Activated T-helper 1 cell treated with anti-CD3 and anti-CD28 coated beads, Interleukin-12 subunit alpha, Interleukin-12 subunit beta, Interleukin-2, Interleukin-4 antibody, amounts not matched to agents 30 ng/mL and 10 ng/mL and 1 ng/mL, durations not matched to agents 14 hours and 24 hours and 36 hours (primary cell): Measurements from ENCODE around the gene JMJD1C. TPM values are rescaled to one million over a fixed set of nuclear protein-coding genes. Genes with fewer than 3 reads are reported as not detected.

ENCODE experiments used
- DNase-seq: peaks from one replicate; pipeline ENCODE4 v3.0.0; 2021; ENCODE audit warnings: low spot score
- H3K27ac Mint-ChIP-seq: one replicate; pipeline ENCODE4 v1.8.0; 2021; ENCODE audit warnings: mild to moderate bottlenecking, mixed read lengths
- H3K27me3 Mint-ChIP-seq: one replicate; pipeline ENCODE4 v1.8.0; 2022; ENCODE audit warnings: mild to moderate bottlenecking, moderate library complexity, mixed read lengths; ENCODE audit not compliant: insufficient read depth
- H3K36me3 Mint-ChIP-seq: one replicate; pipeline ENCODE4 v1.8.0; 2021; ENCODE audit warnings: low read depth, mixed read lengths
- H3K4me1 Mint-ChIP-seq: one replicate; pipeline ENCODE4 v1.8.0; 2021; ENCODE audit warnings: low read depth, mixed read lengths
- H3K4me3 Mint-ChIP-seq: one replicate; pipeline ENCODE4 v1.8.0; 2021; ENCODE audit warnings: mild to moderate bottlenecking, moderate library complexity, mixed read lengths
- H3K9me3 Mint-ChIP-seq: one replicate; pipeline ENCODE4 v1.8.0; 2021; ENCODE audit warnings: mixed read lengths
- intact Hi-C: fragments of 100-400 bp; cut with micrococcal nuclease; formaldehyde crosslinking; loops from one replicate; pipeline ENCODE4 v1.15.1; 2024
- total RNA-seq: library from RNA; stranded (reverse); gene quantifications from 2 replicates; pipeline ENCODE4 v1.2.3, GENCODE V29; 2022

The JMJD1C gene
- total RNA-seq, 1 donor from 2014 or later: 48.0 TPM

DNA sequence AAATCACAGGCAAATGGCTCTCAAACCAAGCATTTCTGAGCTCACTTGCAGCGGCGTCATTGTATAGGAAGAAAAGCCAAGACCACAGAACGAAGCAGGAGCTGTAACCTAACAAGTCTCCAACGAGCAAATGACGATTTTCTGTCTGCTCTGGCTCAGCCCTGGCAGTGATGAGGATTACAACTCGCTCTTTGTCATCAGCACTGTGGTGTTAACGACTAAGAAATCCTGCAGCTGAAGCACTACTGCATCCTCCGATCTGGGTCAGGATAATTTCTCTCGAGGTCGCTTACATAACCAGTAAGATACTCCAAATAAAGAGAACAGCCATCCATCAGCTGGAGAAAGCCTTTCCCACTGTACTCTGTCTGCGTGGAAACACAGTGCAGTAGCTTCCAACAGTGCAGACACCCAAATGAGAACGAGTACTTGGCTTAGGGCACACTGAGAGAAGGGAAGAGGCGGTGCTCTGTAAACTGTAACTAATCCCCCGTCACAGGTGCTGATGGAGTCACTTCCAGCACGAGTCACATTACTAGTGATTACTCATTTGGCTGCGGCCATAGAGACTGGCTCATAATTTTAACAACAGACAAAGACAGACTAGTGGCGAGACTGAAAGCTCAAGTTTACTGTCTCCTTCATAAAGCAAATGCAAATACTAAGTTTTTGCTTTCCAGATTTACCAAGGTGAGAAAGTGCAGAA is 196.8 kb downstream of the JMJD1C start:
- intact Hi-C loops: loop anchor here (1.0 to 5.0 kb wide), 16 partner anchors 33 to 1367 kb away; partner anchors contain the start of genes ARID5B, EGR2, JMJD1C and NRBF2
- peaks cover 2% of the 10 kb centered on the region for H3K36me3 Mint-ChIP-seq
- H3K27ac Mint-ChIP-seq: peak overlapping the region; percentile 98
- no peaks in the 10 kb centered on the region for H3K27me3 Mint-ChIP-seq
- DNase-seq: peak; percentile 81
- peak overlapping the region; percentile 95 for H3K4me3 Mint-ChIP-seq
- H3K4me1 Mint-ChIP-seq: peaks cover 31% of the 10 kb centered on the region
- H3K9me3 Mint-ChIP-seq: no peaks in the 10 kb centered on the region

GRCh38 chr10:63268149-63268797 is 197.5 kb downstream of the JMJD1C start:
- H3K27ac Mint-ChIP-seq: peak overlapping the region; percentile 98
- no peak for DNase-seq
- H3K4me1 Mint-ChIP-seq: peaks cover 24% of the 10 kb centered on the region
- intact Hi-C loops: loop anchor here (1.0 to 5.0 kb wide), 7 partner anchors 51 to 1366 kb away; partner anchors contain the start of genes ARID5B and JMJD1C
- peaks cover 2% of the 10 kb centered on the region for H3K36me3 Mint-ChIP-seq
- no peaks in the 10 kb centered on the region for H3K9me3 Mint-ChIP-seq
- H3K4me3 Mint-ChIP-seq: peak overlapping the region; percentile 95
- H3K27me3 Mint-ChIP-seq: no peaks in the 10 kb centered on the region

- intact Hi-C loops: loop anchor here (1.0 to 5.0 kb wide), 7 partner anchors 50 to 1365 kb away; partner anchors contain the start of genes ARID5B and JMJD1C
- DNase-seq: no peak
- peak overlapping the region; percentile 95 for H3K4me3 Mint-ChIP-seq
- no peaks in the 10 kb centered on the region for H3K9me3 Mint-ChIP-seq
- H3K4me1 Mint-ChIP-seq: peaks cover 27% of the 10 kb centered on the region
- no peaks in the 10 kb centered on the region for H3K27me3 Mint-ChIP-seq
- peak overlapping the region; percentile 98 for H3K27ac Mint-ChIP-seq
- peaks cover 2% of the 10 kb centered on the region for H3K36me3 Mint-ChIP-seq
Measured at GRCh38 chr10:63267414-63268148, 198.2 kb downstream of the JMJD1C start.

DNA sequence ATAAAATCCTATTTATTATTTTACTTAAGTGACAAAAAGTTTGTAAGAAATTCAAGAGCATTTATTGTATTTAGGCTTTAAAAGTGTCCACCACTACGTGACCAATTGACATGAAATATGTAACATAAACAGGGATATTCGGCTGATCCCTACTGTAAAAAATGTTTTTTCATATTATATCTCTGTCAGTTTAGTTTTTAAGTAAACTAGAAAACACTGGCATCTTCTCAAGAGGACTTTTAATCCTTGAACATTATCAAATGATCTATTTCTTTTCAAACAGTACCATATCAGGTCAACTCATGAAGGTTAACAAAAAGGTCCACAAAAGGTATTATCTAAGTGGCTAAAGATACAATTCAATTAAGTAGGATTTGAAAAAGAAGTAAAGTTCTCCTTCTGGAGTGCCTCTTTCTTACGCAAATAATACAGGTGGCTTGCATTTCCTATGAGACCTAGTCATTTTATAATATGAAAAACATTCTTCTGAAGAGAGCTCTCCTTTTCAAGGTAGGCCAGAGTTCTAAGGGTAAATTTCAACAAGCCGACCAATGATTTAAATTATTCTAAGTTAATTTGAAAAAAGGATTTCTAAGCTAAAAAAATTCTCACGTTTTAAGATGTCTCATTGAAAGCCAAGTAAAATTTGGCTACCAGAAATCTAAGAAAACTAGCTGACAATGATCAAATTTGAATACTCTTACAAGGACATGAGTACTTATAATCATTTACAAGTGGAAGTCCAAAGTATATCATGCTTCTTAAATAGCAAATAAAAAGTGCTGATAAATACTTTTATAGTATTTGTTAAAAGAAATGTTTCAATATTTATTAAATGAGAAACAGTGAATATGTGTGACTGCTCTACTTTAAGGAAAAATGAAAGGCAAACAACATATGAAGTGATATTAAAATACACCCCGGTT is 199.1 kb downstream of the JMJD1C start:
- H3K27ac Mint-ChIP-seq: peak overlapping the region; percentile 98
- no peak for DNase-seq
- no peaks in the 10 kb centered on the region for H3K27me3 Mint-ChIP-seq
- intact Hi-C loops: loop anchor here (5.0 kb wide), 3 partner anchors 269 to 1364 kb away; partner anchors contain the start of gene ARID5B
- peaks cover 36% of the 10 kb centered on the region for H3K4me1 Mint-ChIP-seq
- H3K9me3 Mint-ChIP-seq: no peaks in the 10 kb centered on the region
- peaks cover 5% of the 10 kb centered on the region for H3K36me3 Mint-ChIP-seq
- H3K4me3 Mint-ChIP-seq: peak overlapping the region; percentile 95

DNA sequence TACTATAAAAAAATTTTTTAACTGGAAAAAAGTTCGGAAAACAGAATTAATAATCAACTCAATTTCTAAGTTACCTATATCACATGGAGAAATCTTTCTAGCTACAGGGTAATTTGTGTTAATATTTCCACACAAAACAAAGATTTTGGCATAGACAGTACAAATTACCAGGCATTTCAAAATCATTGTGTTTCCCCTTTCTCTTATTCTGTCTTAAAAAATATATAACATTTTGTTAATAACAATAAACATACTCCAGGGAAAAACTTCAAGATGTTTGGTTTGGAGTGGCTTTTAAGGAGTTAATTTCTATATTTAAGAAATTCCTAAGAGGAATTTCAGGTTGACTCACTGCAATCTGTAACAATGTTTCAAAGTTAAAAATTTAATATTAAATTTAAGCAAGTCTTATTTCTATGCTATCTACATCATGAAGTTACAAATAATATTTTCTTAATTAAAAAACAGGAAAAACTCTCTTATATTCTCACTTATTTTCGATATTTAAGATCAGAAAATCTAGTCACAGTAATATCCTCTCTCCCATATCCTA is 200.0 kb downstream of the JMJD1C start:
- Mint-ChIP-seq H3K36me3 (peaks cover 13% of the 10 kb centered on the region), H3K9me3 (no peaks in the 10 kb centered on the region), H3K27me3 (no peaks in the 10 kb centered on the region), H3K27ac (peak overlapping the region; percentile 97), H3K4me3 (peak overlapping the region; percentile 95), H3K4me1 (peaks cover 44% of the 10 kb centered on the region)
- no peak for DNase-seq
- intact Hi-C loops: loop anchor here (5.0 kb wide), 3 partner anchors 268 to 1363 kb away; partner anchors contain the start of gene ARID5B

- peaks cover 41% of the 10 kb centered on the region for H3K4me1 Mint-ChIP-seq
- H3K9me3 Mint-ChIP-seq: no peaks in the 10 kb centered on the region
- peaks cover 15% of the 10 kb centered on the region for H3K36me3 Mint-ChIP-seq
- H3K27ac Mint-ChIP-seq: peak overlapping the region; percentile 97
- H3K4me3 Mint-ChIP-seq: peak overlapping the region; percentile 93
- peak; percentile 12 for DNase-seq
- intact Hi-C loops: loop anchor here (5.0 kb wide), 3 partner anchors 268 to 1363 kb away; partner anchors contain the start of gene ARID5B
- no peaks in the 10 kb centered on the region for H3K27me3 Mint-ChIP-seq
Measured at GRCh38 chr10:63265222-63265617, 200.6 kb downstream of the JMJD1C start.

DNA sequence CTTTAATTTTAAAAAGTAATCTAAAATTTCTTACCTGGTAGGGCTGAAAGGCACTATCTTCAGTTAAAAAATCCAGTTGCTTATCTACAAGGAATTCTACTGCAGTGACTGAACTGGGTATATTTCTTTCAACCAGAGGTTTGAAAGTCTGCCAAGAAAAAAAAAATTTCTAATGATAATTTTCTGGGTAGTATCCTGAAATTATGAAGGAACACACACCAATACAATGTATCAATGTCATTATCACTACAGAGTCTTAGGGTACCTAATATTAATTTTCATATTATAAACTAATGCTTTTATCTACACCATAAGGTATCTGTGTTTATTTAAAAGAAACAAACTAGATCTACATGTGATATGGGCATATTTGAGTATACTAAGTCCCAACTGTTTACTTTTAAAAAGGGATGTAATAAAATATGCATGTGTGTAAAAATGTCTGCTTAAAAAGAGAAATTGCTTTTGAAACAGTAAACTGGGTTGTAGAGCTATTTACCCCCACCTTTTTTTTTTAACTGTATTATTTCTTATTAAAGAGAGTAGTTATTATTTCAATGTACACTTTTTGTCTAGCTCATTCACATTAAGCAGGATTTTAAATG is 201.1 kb downstream of the JMJD1C start:
- Mint-ChIP-seq H3K9me3 (no peaks in the 10 kb centered on the region), H3K4me1 (peaks cover 43% of the 10 kb centered on the region), H3K4me3 (peak overlapping the region; percentile 93), H3K27ac (peak overlapping the region; percentile 97), H3K27me3 (no peaks in the 10 kb centered on the region), H3K36me3 (peaks cover 16% of the 10 kb centered on the region)
- no peak for DNase-seq
- intact Hi-C loops: loop anchor here (5.0 kb wide), 3 partner anchors 267 to 1362 kb away; partner anchors contain the start of gene ARID5B

DNA sequence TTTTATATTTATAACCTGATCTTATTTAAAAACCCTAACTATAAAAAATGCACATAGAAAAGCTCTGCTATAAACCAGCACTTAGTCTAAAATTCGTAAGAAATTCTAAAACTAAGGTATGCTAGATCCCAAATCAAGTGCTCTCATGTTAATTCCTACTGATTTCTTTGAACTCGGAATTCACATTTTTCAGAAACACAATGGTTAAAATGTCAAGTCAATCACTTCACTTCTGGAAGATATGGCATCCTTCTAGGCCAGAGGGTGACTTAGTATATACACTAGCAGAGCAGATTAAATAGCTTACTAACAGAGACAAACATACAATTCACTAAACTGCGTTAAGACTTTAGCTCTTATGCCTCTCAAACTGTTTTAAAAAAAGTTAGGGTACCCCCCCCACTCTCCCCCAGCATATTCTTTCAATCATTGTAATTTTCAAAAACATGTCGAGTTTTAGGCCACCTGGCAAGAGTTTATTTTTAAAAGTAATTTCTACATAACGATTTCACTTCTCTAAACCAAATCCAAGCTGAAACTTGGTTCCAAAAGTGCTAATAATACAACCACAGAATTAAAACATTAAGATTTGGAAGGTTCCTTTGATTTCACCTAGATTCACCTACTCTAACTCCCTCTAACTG is 203.2 kb downstream of the JMJD1C start:
- DNase-seq: no peak
- Mint-ChIP-seq H3K4me1 (peaks cover 62% of the 10 kb centered on the region), H3K36me3 (peaks cover 20% of the 10 kb centered on the region), H3K27me3 (no peaks in the 10 kb centered on the region), H3K4me3 (peak overlapping the region; percentile 4), H3K9me3 (no peaks in the 10 kb centered on the region), H3K27ac (no peak overlapping the region)
- intact Hi-C loops: no loop called here

DNA sequence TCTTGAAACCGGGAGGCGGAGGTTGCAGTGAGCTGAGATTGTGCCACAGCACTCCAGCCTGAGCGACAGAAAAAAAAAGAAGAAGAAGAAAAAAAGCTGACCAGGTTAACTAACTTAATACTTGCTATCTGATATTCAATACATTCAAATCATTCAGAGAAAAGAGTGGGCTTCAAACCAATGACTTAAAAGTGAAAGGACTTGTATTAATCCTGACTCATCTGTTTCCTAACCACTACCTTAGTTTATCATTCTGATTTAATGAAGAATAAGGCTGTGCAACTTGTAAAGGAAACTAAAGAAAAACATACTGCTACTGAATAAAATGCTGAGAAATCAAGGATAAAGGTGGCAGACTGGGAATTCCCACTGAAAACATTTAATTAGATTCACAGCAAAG is 204.3 kb downstream of the JMJD1C start:
- peaks cover 64% of the 10 kb centered on the region for H3K4me1 Mint-ChIP-seq
- H3K27me3 Mint-ChIP-seq: no peaks in the 10 kb centered on the region
- no peaks in the 10 kb centered on the region for H3K9me3 Mint-ChIP-seq
- no peak for DNase-seq
- peaks cover 22% of the 10 kb centered on the region for H3K36me3 Mint-ChIP-seq
- intact Hi-C loops: no loop called here
- H3K27ac Mint-ChIP-seq: no peak overlapping the region
- H3K4me3 Mint-ChIP-seq: peak overlapping the region; percentile 38

GRCh38 chr10:63260860-63261251 is 204.9 kb downstream of the JMJD1C start:
- Mint-ChIP-seq H3K27ac (no peak overlapping the region), H3K36me3 (peaks cover 24% of the 10 kb centered on the region)

More at GRCh38 chr10:63260860-63261251, 204.9 kb downstream of the JMJD1C start:
- DNase-seq: no peak
- no peak overlapping the region for H3K4me3 Mint-ChIP-seq
- peaks cover 61% of the 10 kb centered on the region for H3K4me1 Mint-ChIP-seq
- H3K9me3 Mint-ChIP-seq: no peaks in the 10 kb centered on the region
- H3K27me3 Mint-ChIP-seq: no peaks in the 10 kb centered on the region
- intact Hi-C loops: no loop called here
